CD14-positive monocyte (primary cell): Measurements from ENCODE around the gene ANKRD65. TPM values are rescaled to one million over a fixed set of nuclear protein-coding genes. Genes with fewer than 3 reads are reported as not detected.
"Not testable (repeated sequence)": the region's sequence is repeated elsewhere in the genome, so short reads cannot be mapped to it uniquely, and the experiment has no call there.

Experiments used
- DNase-seq, 3 donors: peaks; one replicate each; pipeline ENCODE4 v3.0.0-alpha.2; 2011 to 2022
- H2AFZ ChIP-seq: 2 replicates; pipeline ENCODE4 v1.6.0; 2012; ENCODE audit warnings: mild to moderate bottlenecking, low read depth, low read length, inconsistent platforms; ENCODE audit not compliant: insufficient read depth, poor library complexity, severe bottlenecking
- H3K27ac ChIP-seq, 2 donors: 1 replicate in 1 of 2; 2 replicates in 1 of 2; pipeline ENCODE4 v1.5.1; 2012 to 2013; ENCODE audit warnings: low read length in 2 of 2, control low read depth in 1 of 2, inconsistent platforms in 1 of 2, low read depth in 1 of 2, mild to moderate bottlenecking in 1 of 2
- H3K27me3 ChIP-seq, 2 donors: one replicate each; pipeline versions ENCODE4 v1.6.0 to v1.6.1; 2011 to 2013; ENCODE audit warnings: low read length in 2 of 2; ENCODE audit not compliant: control insufficient read depth in 2 of 2, insufficient read depth in 2 of 2
- H3K36me3 ChIP-seq, 2 donors: replicated peaks in 1 of 2; 1 replicate in 1 of 2; 2 replicates in 1 of 2; pipeline versions ENCODE4 v1.5.1 to v1.6.1; 2012 to 2013; ENCODE audit warnings: low read length in 2 of 2, control low read depth in 1 of 2, inconsistent platforms in 1 of 2, mild to moderate bottlenecking in 1 of 2; ENCODE audit not compliant: insufficient read depth in 2 of 2, control insufficient read depth in 1 of 2
- H3K4me1 ChIP-seq, 2 donors: 1 replicate in 1 of 2; 2 replicates in 1 of 2; pipeline versions ENCODE4 v1.5.1 to v1.6.1; 2012 to 2013; ENCODE audit warnings: low read length in 2 of 2, control low read depth in 1 of 2, inconsistent platforms in 1 of 2, mild to moderate bottlenecking in 1 of 2, moderate library complexity in 1 of 2; ENCODE audit not compliant: insufficient read depth in 2 of 2, control insufficient read depth in 1 of 2
- H3K4me2 ChIP-seq: replicated peaks from 2 replicates; pipeline ENCODE3; 2012; ENCODE audit warnings: low read length, moderate library complexity, mild to moderate bottlenecking; ENCODE audit not compliant: poor library complexity, severe bottlenecking; ENCODE audit errors: extremely low read depth
- H3K4me3 ChIP-seq, 3 experiments: fragments of 200-600 bp in 1 of 3; sonication (generic) in 1 of 3; replicated peaks in 1 of 3; 1 replicate in 2 of 3; 2 replicates in 1 of 3; pipeline ENCODE4 v1.5.1; 2011 to 2013; ENCODE audit warnings: low read length in 3 of 3, mild to moderate bottlenecking in 3 of 3, control low read depth in 2 of 3, low read depth in 2 of 3, inconsistent platforms in 1 of 3, moderate library complexity in 1 of 3
- H3K79me2 ChIP-seq: 2 replicates; pipeline ENCODE4 v1.6.0; 2012; ENCODE audit warnings: mild to moderate bottlenecking, control low read depth, inconsistent platforms, low read length, moderate library complexity; ENCODE audit not compliant: insufficient read depth
- H3K9ac ChIP-seq: 2 replicates; pipeline ENCODE4 v1.6.0; 2017; ENCODE audit warnings: low read length, mild to moderate bottlenecking; ENCODE audit not compliant: insufficient read depth, poor library complexity, severe bottlenecking
- H3K9me3 ChIP-seq, 2 donors: replicated peaks in 1 of 2; 1 replicate in 1 of 2; 2 replicates in 1 of 2; pipeline versions ENCODE4 v1.5.1 to v1.6.1; 2012 to 2013; ENCODE audit warnings: low read length in 2 of 2, control low read depth in 1 of 2; ENCODE audit not compliant: control insufficient read depth in 1 of 2, insufficient read depth in 1 of 2
- H4K20me1 ChIP-seq: 2 replicates; pipeline ENCODE4 v1.6.0; 2012; ENCODE audit warnings: mild to moderate bottlenecking, low read length, control low read depth, moderate library complexity; ENCODE audit not compliant: insufficient read depth
- H3K27ac Mint-ChIP-seq, 7 donors: one replicate each; pipeline ENCODE4 v1.8.0; 2020; ENCODE audit warnings: mild to moderate bottlenecking in 7 of 7, mixed read lengths in 7 of 7, moderate library complexity in 6 of 7, inconsistent platforms in 2 of 7
- H3K27me3 Mint-ChIP-seq, 3 donors: one replicate each; pipeline ENCODE4 v1.8.0; 2021 to 2022; ENCODE audit warnings: low read depth in 3 of 3, mild to moderate bottlenecking in 3 of 3, mixed read lengths in 3 of 3, moderate library complexity in 3 of 3, inconsistent platforms in 1 of 3
- H3K36me3 Mint-ChIP-seq, 2 donors: one replicate each; pipeline ENCODE4 v1.8.0; 2020; ENCODE audit warnings: mixed read lengths in 2 of 2, inconsistent platforms in 1 of 2, mild to moderate bottlenecking in 1 of 2
- H3K4me1 Mint-ChIP-seq: one replicate; pipeline ENCODE4 v1.8.0; 2020; ENCODE audit warnings: mild to moderate bottlenecking, mixed read lengths
- H3K4me3 Mint-ChIP-seq, 2 donors: one replicate each; pipeline ENCODE4 v1.8.0; 2020; ENCODE audit warnings: mild to moderate bottlenecking in 2 of 2, mixed read lengths in 2 of 2, moderate library complexity in 1 of 2
- H3K9me3 Mint-ChIP-seq, 7 donors: one replicate each; pipeline ENCODE4 v1.8.0; 2020 to 2022; ENCODE audit warnings: mixed read lengths in 7 of 7, mild to moderate bottlenecking in 6 of 7, moderate library complexity in 6 of 7, inconsistent platforms in 2 of 7
- WGBS: methylation state at CpG from one replicate; pipeline ENCODE4 v1.1.5; 2013; ENCODE audit warnings: missing lambda C conversion rate; ENCODE audit not compliant: insufficient coverage; 5-methylcytosine and 5-hydroxymethylcytosine counted together
- intact Hi-C, 2 donors: fragments of 100-400 bp; cut with micrococcal nuclease; formaldehyde crosslinking; loops; one replicate each; pipeline versions ENCODE4 v1.15.0 to v1.15.1; 2023
- polyA plus RNA-seq, 3 donors: library from polyadenylated mRNA; depleted of rRNA in 1 of 3; unstranded in 2 of 3; stranded (reverse) in 1 of 3; fragments of 300-500 nt in 2 of 3; fragments of >200 nt in 1 of 3; fragmentation: Illumina TruSeq in 2 of 3; gene quantifications; 1 replicate in 2 of 3; 2 replicates in 1 of 3; pipeline ENCODE4 v1.2.3, GENCODE V29; 2012 to 2021

ANKRD65 gene
- polyA plus RNA-seq, 3 donors, result 0.04 TPM; not detected in 2

- DNase-seq, H3K27ac ChIP-seq, intact Hi-C loops, H3K4me1 Mint-ChIP-seq, H3K36me3 ChIP-seq, H3K27ac Mint-ChIP-seq, H3K36me3 Mint-ChIP-seq, H3K4me3 Mint-ChIP-seq, H3K4me2 ChIP-seq, H3K9me3 ChIP-seq, H3K9me3 Mint-ChIP-seq, H2AFZ ChIP-seq, H3K27me3 ChIP-seq, H3K79me2 ChIP-seq, H3K4me1 ChIP-seq, H3K4me3 ChIP-seq, H3K9ac ChIP-seq, H4K20me1 ChIP-seq: not testable (repeated sequence)
- H3K27me3 Mint-ChIP-seq, result peaks cover 6 to 32% (median 14%) of the 10 kb centered on the region in 3 donors
- WGBS, result 100% methylated on average over 7 of the region's 19 CpGs
Observed at GRCh38 chr1:1459156-1459555, 38.1 kb upstream of the ANKRD65 start.

GRCh38 chr1:1456683-1457255, 35.7 kb upstream of the ANKRD65 start:
- H3K27ac ChIP-seq, H3K4me3 Mint-ChIP-seq, H3K36me3 Mint-ChIP-seq, H3K4me2 ChIP-seq, H4K20me1 ChIP-seq, H3K79me2 ChIP-seq, H3K9ac ChIP-seq, H3K27ac Mint-ChIP-seq, DNase-seq, H3K27me3 ChIP-seq, H3K4me3 ChIP-seq, H3K4me1 ChIP-seq, H3K36me3 ChIP-seq, intact Hi-C loops, H3K4me1 Mint-ChIP-seq, H3K9me3 Mint-ChIP-seq, H2AFZ ChIP-seq, H3K9me3 ChIP-seq: not testable (repeated sequence)
- WGBS, result 85% methylated on average over 15 of the region's 22 CpGs
- peaks cover 6 to 30% (median 12%) of the 10 kb centered on the region in 3 donors for H3K27me3 Mint-ChIP-seq

- H3K4me3 Mint-ChIP-seq, H3K79me2 ChIP-seq, H4K20me1 ChIP-seq, H3K27ac ChIP-seq, H3K4me1 ChIP-seq, DNase-seq, H3K36me3 Mint-ChIP-seq, H3K4me2 ChIP-seq, H3K4me3 ChIP-seq, intact Hi-C loops, H3K9me3 ChIP-seq, H3K36me3 ChIP-seq, H3K9me3 Mint-ChIP-seq, H3K27ac Mint-ChIP-seq, H3K27me3 ChIP-seq, H3K9ac ChIP-seq, H2AFZ ChIP-seq, H3K4me1 Mint-ChIP-seq: not testable (repeated sequence)
- H3K27me3 Mint-ChIP-seq, result peaks cover 2 to 27% (median 11%) of the 10 kb centered on the region in 3 donors
- WGBS, result no CpG with 5 or more reads among the region's 15 CpGs
Observed at GRCh38 chr1:1455934-1456333, 34.9 kb upstream of the ANKRD65 start.
